Measurements from ENCODE around the gene ARHGEF12.

DNA sequence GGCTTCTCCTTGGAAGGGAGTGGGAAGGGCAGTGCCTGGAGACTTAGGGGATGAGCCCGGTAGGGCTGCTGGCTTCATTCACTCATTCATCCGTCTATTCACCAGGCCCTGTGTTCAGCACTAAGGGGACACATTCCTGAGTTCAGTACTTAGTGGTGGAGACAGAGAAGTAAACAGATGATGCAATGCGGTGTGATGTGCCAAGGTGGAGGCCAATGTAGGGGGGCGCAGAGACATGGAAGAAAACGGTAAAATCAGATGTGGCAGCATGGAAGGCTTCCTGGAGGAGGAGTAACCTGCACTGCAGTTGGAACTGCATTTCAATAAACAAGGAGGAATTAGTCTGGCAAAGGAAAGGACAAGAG, 196.6 kb downstream of the ARHGEF12 start:
- TF ChIP-seq EP300 (IDR thresholded peaks at IDR 0.05) = no peak
- no peak for TF ChIP-seq POLR2AphosphoS5 (IDR thresholded peaks at IDR 0.05)
- TF ChIP-seq, protein P1, sequence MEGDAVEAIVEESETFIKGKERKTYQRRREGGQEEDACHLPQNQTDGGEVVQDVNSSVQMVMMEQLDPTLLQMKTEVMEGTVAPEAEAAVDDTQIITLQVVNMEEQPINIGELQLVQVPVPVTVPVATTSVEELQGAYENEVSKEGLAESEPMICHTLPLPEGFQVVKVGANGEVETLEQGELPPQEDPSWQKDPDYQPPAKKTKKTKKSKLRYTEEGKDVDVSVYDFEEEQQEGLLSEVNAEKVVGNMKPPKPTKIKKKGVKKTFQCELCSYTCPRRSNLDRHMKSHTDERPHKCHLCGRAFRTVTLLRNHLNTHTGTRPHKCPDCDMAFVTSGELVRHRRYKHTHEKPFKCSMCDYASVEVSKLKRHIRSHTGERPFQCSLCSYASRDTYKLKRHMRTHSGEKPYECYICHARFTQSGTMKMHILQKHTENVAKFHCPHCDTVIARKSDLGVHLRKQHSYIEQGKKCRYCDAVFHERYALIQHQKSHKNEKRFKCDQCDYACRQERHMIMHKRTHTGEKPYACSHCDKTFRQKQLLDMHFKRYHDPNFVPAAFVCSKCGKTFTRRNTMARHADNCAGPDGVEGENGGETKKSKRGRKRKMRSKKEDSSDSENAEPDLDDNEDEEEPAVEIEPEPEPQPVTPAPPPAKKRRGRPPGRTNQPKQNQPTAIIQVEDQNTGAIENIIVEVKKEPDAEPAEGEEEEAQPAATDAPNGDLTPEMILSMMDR (IDR thresholded peaks at IDR 0.05) = no peak

Data from sigmoid colon (tissue), 4 donors.